GM19023 (cell line): ENCODE results near the gene LBR.
A peak's percentile ranks its signal among the peaks of the same experiment; 100 is the strongest.
"Not testable (repeated sequence)": the region's sequence is repeated elsewhere in the genome, so short reads cannot be mapped to it uniquely, and the experiment has no call there.

Experiments used
- ATAC-seq: cut with Tn5 transposase; IDR thresholded peaks from one replicate; pipeline ENCODE4 v1.9.1; 2021; ENCODE audit warnings: mild to moderate bottlenecking, moderate library complexity; ENCODE audit not compliant: unreplicated experiment

Gene LBR

GRCh38 chr1:225427235-225428067 is at the start of gene LBR:
Gene LBR, minus strand, starts transcription at chr1:225428038. Its CDS starts 3,963 bp downstream, at chr1:225424075.
- ATAC-seq = peak; percentile 33

GRCh38 chr1:225477296-225477911 is 49.6 kb upstream of the LBR start:
- ATAC-seq = no peak

GRCh38 chr1:225476538-225476988 is 48.7 kb upstream of the LBR start:
- no peak for ATAC-seq

- ATAC-seq = no peak
These were observed 48.3 kb upstream of the LBR start for GRCh38 chr1:225476100-225476511.

GRCh38 chr1:225474986-225475820 is 47.4 kb upstream of the LBR start:
- ATAC-seq = peak; percentile 72

GRCh38 chr1:225474439-225474985 is 46.7 kb upstream of the LBR start:
- ATAC-seq = no peak

GRCh38 chr1:225473676-225474438 is 46.0 kb upstream of the LBR start:
- ATAC-seq = not testable (repeated sequence)

GRCh38 chr1:225473266-225473665 is 45.4 kb upstream of the LBR start:
- not testable (repeated sequence) for ATAC-seq

GRCh38 chr1:225471453-225472301 is 43.8 kb upstream of the LBR start:
- no peak for ATAC-seq

GRCh38 chr1:225471109-225471452 is 43.2 kb upstream of the LBR start:
- ATAC-seq = no peak

- ATAC-seq = no peak
These were observed 42.6 kb upstream of the LBR start for GRCh38 chr1:225470211-225471108.

GRCh38 chr1:225469051-225469450 is 41.2 kb upstream of the LBR start:
- ATAC-seq = no peak

GRCh38 chr1:225468270-225469020 is 40.6 kb upstream of the LBR start:
- ATAC-seq = no peak

GRCh38 chr1:225467193-225468020 is 39.6 kb upstream of the LBR start:
- peak; percentile 97 for ATAC-seq

GRCh38 chr1:225466848-225467192 is 39.0 kb upstream of the LBR start:
- ATAC-seq = no peak

- no peak for ATAC-seq
These were observed 38.1 kb upstream of the LBR start for GRCh38 chr1:225465793-225466517.
